ENCODE results near the gene IFITM2. TPM values are rescaled to one million over a fixed set of nuclear protein-coding genes. Genes with fewer than 3 reads are reported as not detected.
"Not testable (repeated sequence)": the region's sequence is repeated elsewhere in the genome, so short reads cannot be mapped to it uniquely, and the experiment has no call there.

The IFITM2 gene
- total and polyA plus RNA-seq, 10 donors, result 507 to 1,635 (median 979) TPM

DNA sequence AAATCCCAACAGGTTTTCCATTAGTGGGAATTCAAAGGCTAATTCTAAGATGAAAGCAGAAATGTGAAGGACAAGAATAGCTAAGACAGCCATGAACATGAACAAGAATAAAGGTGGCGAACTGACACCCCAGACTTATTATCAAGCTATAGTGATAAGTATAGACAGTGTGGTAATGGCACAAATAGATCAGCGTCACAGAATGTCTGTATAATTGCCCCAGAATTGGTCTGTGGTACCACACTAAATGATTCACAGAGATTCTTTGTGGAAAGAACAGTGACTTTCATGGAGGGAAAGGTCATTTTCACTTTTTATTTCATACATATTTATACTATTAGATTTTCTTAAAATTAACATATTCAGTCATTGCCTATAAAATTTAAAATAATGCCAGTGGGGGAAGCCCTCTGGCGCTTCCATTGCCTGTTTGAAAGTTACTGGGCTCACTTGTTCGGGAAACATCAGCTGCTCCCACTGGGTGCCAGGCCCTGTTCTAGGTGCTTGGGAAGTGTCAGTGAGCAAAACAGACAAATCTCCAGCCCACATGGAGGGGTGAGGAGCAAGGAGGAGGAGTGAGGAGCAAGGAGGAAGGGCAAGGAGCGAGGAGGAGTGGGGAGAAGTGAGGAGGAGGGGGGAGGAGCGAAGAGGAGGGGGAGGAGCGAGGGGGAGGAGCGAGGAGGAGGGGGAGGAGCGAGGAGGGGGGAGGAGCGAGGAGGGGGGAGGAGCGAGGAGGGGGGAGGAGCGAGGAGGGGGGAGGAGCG, 40.8 kb upstream of the IFITM2 start:
- Histone ChIP-seq H3K9me3 (peaks cover 0 to 14% (median 10%) of the 10 kb centered on the region in 8 donors), H3K36me3 (no peaks in the 10 kb centered on the region), H3K4me3 (peak overlapping the region in 1 of 8 donors; percentile 34), H3K27me3 (replicated peaks in 1 of 7) (no peaks in the 10 kb centered on the region), H3K27ac (peak overlapping the region in 5 of 8 donors; percentile 21 to 77 (median 60)), H3K4me1 (peaks cover 0 to 43% (median 19%) of the 10 kb centered on the region in 6 donors)
- intact Hi-C loops (cut with DNase I; ENCODE audit: low total_unique reads), result no loop called here
- TF ChIP-seq POLR2AphosphoS5 (IDR thresholded peaks at IDR 0.05), result no peak
- no peak for TF ChIP-seq POLR2A (IDR thresholded peaks at IDR 0.05)
- no peak for TF ChIP-seq CTCF (IDR thresholded peaks at IDR 0.05 in 8 of 11, conservative IDR thresholded peaks at IDR 0.05 in 3 of 11)
- 67 to 94% (median 74%) methylated on average over 4 to 6 of the region's 13 CpGs for WGBS, 5 donors
- DNase-seq, result peak; percentile 83

- Histone ChIP-seq H3K4me3 (peak overlapping the region; percentile 34 to 86 (median 54)), H3K36me3 (no peaks in the 10 kb centered on the region), H3K27ac (peak overlapping the region; percentile 86 to 99 (median 96)), H3K4me1 (peaks cover 0 to 43% (median 19%) of the 10 kb centered on the region in 6 donors), H3K9me3 (peaks cover 0 to 14% (median 10%) of the 10 kb centered on the region in 8 donors), H3K27me3 (replicated peaks in 1 of 7) (no peaks in the 10 kb centered on the region)
- 15 to 32% (median 23%) methylated on average over 17 of the region's 18 CpGs for WGBS, 5 donors
- TF ChIP-seq POLR2A (IDR thresholded peaks at IDR 0.05) (peak in 1 of 3 donors; percentile 35), CTCF (IDR thresholded peaks at IDR 0.05 in 8 of 11, conservative IDR thresholded peaks at IDR 0.05 in 3 of 11) (no peak), POLR2AphosphoS5 (IDR thresholded peaks at IDR 0.05) (peak; percentile 14 to 88 (median 69))
- peak; percentile 91 for DNase-seq
- intact Hi-C loops (cut with DNase I; ENCODE audit: low total_unique reads), result no loop called here
Observed at GRCh38 chr11:267491-267994, 40.1 kb upstream of the IFITM2 start.

GRCh38 chr11:268716-269145, 38.9 kb upstream of the IFITM2 start:
- intact Hi-C loops (cut with DNase I; ENCODE audit: low total_unique reads); H3K27me3 ChIP-seq (replicated peaks in 1 of 7); H3K36me3 ChIP-seq: not testable (repeated sequence)
- Histone ChIP-seq H3K4me1 (peaks cover 0 to 43% (median 19%) of the 10 kb centered on the region in 6 donors), H3K27ac (peak overlapping the region; percentile 86 to 99 (median 96)), H3K4me3 (peak overlapping the region; percentile 18 to 86 (median 54)), H3K9me3 (peaks cover 0 to 14% (median 10%) of the 10 kb centered on the region in 8 donors)
- TF ChIP-seq POLR2AphosphoS5 (IDR thresholded peaks at IDR 0.05), result peak; percentile 0 to 83 (median 76)
- TF ChIP-seq CTCF (IDR thresholded peaks at IDR 0.05 in 8 of 11, conservative IDR thresholded peaks at IDR 0.05 in 3 of 11), result peak in 6 of 11 experiments; percentile 7 to 46 (median 26)
- peak; percentile 93 for DNase-seq
- 10 to 18% (median 16%) methylated on average over 16 of the region's 16 CpGs for WGBS, 5 donors

Data from spleen (tissue), 11 donors.